AG04450 (cell line): ENCODE data around the gene RNF14. TPM values are rescaled to one million over a fixed set of nuclear protein-coding genes. Genes with fewer than 3 reads are reported as not detected.

Source experiments
- CTCF ChIA-PET: fragments of 300-600, 350-600 bp; formaldehyde crosslinking; extraction: SDS; loops from one replicate; lab custom pipeline; 2022; ENCODE audit warnings: antibody characterized with exemption, inconsistent platforms; lab: Charles Lee
- POLR2A ChIA-PET: fragments of 350-600 bp; formaldehyde crosslinking; extraction: SDS; loops from one replicate; lab custom pipeline; 2021; ENCODE audit warnings: antibody characterized with exemption, inconsistent platforms; lab: Yijun Ruan, JAX
- DNase-seq: peaks from one replicate; pipeline ENCODE4 v3.0.0-alpha.2; 2011; ENCODE audit warnings: low read depth, low spot score
- H3K27ac ChIP-seq: one replicate; pipeline ENCODE4 v1.5.1; 2012; ENCODE audit warnings: low read depth, low read length, control low read depth
- H3K27me3 ChIP-seq: one replicate; pipeline ENCODE4 v1.6.0; 2012; ENCODE audit warnings: low read length; ENCODE audit not compliant: control insufficient read depth, insufficient read depth
- H3K4me3 ChIP-seq: 2 replicates; pipeline ENCODE4 v1.5.1; 2011; ENCODE audit warnings: mild to moderate bottlenecking, low read depth, low read length, control low read depth
- H3K9me3 ChIP-seq: 2 replicates; pipeline ENCODE4 v1.5.1; 2012; ENCODE audit warnings: low read length; ENCODE audit not compliant: control insufficient read depth, insufficient read depth
- polyA plus RNA-seq: library from polyadenylated mRNA; depleted of rRNA; stranded (reverse); fragments of >200 nt; gene quantifications from 2 replicates; pipeline ENCODE4 v1.2.3, GENCODE V29; 2011
- TF ChIP-seq, protein P1 (sequence below): IDR thresholded peaks from 2 replicates; pipeline ENCODE4 v1.5.1; 2011; ENCODE audit warnings: low read depth, low read length, control low read depth, inconsistent platforms

The RNF14 gene
- polyA plus RNA-seq, 1 experiment, result 38.1 TPM

DNA sequence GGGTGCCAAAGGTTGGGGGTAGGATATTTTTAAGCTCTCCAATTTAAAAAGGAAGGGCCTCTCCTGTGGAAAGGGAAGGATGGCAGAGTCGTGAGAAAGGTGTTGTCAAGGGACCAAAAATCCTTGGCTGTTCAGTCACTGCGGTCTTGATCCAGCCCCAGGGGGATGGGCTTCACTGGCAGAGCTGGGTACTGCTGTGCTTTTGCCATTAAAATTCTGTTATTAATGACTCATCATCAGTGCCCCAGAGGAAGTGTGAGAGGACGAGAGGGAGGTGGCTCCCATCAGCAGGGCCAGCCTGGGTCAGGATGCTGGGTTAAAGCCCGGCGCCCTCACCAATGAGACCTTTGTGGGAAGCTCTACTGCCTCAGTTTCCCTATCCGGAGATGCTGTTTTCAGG, 27.6 kb upstream of the RNF14 start:
- no peak for DNase-seq
- H3K9me3 ChIP-seq, result no peaks in the 10 kb centered on the region
- POLR2A ChIA-PET, result interaction anchor here (1.2 kb wide), 1 partner anchor 17 kb away, joined by 6 read pairs; the partner anchor contains the start of gene DELE1
- peaks cover 1% of the 10 kb centered on the region for H3K27me3 ChIP-seq
- CTCF ChIA-PET, result interaction anchor here (0.6 to 10.2 kb wide), 5 partner anchors 17 to 249 kb away, joined by 3 to 80 read pairs (median 3); partner anchors contain the start of gene PCDH12
- no peak overlapping the region for H3K4me3 ChIP-seq
- no peak overlapping the region for H3K27ac ChIP-seq
- TF ChIP-seq, protein P1, sequence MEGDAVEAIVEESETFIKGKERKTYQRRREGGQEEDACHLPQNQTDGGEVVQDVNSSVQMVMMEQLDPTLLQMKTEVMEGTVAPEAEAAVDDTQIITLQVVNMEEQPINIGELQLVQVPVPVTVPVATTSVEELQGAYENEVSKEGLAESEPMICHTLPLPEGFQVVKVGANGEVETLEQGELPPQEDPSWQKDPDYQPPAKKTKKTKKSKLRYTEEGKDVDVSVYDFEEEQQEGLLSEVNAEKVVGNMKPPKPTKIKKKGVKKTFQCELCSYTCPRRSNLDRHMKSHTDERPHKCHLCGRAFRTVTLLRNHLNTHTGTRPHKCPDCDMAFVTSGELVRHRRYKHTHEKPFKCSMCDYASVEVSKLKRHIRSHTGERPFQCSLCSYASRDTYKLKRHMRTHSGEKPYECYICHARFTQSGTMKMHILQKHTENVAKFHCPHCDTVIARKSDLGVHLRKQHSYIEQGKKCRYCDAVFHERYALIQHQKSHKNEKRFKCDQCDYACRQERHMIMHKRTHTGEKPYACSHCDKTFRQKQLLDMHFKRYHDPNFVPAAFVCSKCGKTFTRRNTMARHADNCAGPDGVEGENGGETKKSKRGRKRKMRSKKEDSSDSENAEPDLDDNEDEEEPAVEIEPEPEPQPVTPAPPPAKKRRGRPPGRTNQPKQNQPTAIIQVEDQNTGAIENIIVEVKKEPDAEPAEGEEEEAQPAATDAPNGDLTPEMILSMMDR, result no peak

DNA sequence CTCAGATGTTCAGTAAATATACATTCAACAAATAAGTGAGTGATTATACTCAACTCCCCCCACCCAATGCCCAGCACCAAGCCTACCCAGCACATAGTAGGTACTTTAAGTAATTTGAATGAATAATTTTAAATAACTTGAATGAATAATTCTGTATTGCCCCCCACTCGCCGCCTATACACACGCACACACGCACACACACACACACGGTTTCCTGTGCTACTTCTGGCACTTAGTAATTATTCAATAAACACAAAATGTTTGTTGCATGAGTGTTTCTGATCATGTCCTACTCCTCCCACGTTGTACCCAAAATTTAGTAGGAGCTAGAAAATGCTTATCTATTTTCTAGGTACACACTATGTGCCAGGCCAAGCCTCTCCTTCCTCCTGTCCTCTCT, 27.1 kb upstream of the RNF14 start:
- Histone ChIP-seq H3K9me3 (no peaks in the 10 kb centered on the region), H3K27ac (no peak overlapping the region), H3K4me3 (no peak overlapping the region), H3K27me3 (peaks cover 4% of the 10 kb centered on the region)
- POLR2A ChIA-PET, result interaction anchor here (0.7 to 1.2 kb wide), 2 partner anchors 18 kb away, joined by 4 to 6 read pairs; partner anchors contain the start of gene DELE1
- TF ChIP-seq, protein P1, result no peak
- DNase-seq, result no peak
- CTCF ChIA-PET, result interaction anchor here (0.6 to 10.2 kb wide), 6 partner anchors 17 to 279 kb away, joined by 3 to 80 read pairs (median 3); partner anchors contain the start of gene PCDH12

DNA sequence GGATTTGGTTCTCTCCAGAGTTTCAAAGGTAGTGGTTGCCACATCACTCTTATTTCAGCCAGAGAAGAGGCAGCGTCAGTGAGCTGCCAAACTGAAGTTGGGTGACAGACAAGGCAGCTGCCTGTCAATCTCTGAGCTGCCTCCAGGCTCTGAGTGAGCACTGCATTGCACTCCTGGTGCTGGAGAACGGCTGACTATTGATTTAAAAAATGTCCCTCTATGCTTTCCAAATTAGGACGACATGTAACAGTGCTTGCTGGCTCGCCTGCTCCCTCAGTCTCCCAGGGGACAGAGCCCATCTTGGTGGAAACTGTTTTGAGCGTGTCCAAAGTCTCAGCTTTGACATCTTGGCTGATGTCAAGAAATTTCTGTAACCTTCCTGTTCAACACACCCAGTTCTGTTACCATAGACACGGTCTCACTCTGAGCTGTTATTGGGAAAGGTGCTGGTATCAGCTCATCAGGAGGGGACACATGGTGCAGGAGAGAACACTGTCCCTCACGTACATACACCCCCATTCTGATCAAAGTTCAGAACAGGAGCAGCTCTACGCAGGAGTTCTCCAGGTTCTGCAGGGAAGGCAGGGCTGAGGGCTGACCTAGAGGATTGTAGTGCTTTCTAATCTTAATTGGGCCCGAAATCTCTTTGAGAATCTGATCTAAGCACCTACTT, 26.6 kb upstream of the RNF14 start:
- POLR2A ChIA-PET, result interaction anchor here (0.7 kb wide), 1 partner anchor 19 kb away, joined by 4 read pairs; the partner anchor contains the start of gene DELE1
- TF ChIP-seq, protein P1, result no peak
- peaks cover 4% of the 10 kb centered on the region for H3K27me3 ChIP-seq
- no peaks in the 10 kb centered on the region for H3K9me3 ChIP-seq
- CTCF ChIA-PET, result interaction anchor here (1.1 to 10.2 kb wide), 2 partner anchors 18 to 279 kb away, joined by 3 to 80 read pairs; no protein-coding TSS in a partner anchor
- no peak for DNase-seq
- no peak overlapping the region for H3K4me3 ChIP-seq
- H3K27ac ChIP-seq, result no peak overlapping the region

DNA sequence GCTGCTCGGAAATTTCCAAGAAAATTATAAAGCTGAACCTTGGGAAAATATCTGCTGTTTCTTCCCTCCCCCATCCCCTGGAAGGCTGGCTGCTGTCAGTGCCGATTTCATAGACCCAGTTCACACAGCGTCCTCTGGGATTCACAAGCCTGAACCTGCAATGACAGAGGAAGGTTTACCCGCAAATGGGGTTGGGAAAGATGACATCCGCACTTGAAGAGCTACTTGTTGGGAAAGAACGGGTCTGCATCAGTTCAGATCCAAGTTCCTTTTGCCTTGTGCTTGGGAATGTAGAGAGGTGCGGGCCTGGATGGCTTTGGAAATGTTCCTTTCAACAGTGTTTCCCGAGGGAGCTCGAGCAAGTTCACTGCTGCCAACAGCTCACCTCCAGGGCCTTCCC, 24.8 kb upstream of the RNF14 start:
- TF ChIP-seq, protein P1, result no peak
- DNase-seq, result no peak
- CTCF ChIA-PET, result interaction anchor here (0.9 to 10.2 kb wide), 5 partner anchors 10 to 280 kb away, joined by 3 to 80 read pairs (median 3); partner anchors contain the start of genes DELE1 and RNF14
- H3K9me3 ChIP-seq, result no peaks in the 10 kb centered on the region
- H3K27ac ChIP-seq, result no peak overlapping the region
- H3K4me3 ChIP-seq, result no peak overlapping the region
- peaks cover 7% of the 10 kb centered on the region for H3K27me3 ChIP-seq
- POLR2A ChIA-PET, result interaction anchor here (1.2 kb wide), 1 partner anchor 17 kb away, joined by 3 read pairs; no protein-coding TSS in a partner anchor
